ENCODE results near the gene ACACA.

DNA sequence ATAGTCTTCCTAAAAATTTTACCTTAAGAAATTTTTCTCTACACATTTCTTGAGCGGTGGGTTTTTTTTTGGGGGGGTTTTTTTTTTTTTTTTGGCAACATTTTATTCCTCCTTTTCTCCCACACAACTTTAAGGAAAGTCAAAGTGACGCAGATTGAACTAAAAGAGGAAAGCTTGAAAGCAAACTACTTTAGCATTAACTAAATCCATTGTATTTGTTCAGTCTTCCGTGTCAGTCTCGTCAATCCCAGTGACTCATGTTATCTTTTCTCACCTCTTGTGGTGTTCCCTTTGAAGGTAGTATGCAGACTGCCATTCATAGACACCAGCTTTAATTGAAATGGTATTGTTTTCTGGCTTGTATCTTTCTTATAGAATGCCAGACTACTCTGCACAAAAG lies 39.4 kb upstream of the ACACA start:
- TF ChIP-seq, protein P1, sequence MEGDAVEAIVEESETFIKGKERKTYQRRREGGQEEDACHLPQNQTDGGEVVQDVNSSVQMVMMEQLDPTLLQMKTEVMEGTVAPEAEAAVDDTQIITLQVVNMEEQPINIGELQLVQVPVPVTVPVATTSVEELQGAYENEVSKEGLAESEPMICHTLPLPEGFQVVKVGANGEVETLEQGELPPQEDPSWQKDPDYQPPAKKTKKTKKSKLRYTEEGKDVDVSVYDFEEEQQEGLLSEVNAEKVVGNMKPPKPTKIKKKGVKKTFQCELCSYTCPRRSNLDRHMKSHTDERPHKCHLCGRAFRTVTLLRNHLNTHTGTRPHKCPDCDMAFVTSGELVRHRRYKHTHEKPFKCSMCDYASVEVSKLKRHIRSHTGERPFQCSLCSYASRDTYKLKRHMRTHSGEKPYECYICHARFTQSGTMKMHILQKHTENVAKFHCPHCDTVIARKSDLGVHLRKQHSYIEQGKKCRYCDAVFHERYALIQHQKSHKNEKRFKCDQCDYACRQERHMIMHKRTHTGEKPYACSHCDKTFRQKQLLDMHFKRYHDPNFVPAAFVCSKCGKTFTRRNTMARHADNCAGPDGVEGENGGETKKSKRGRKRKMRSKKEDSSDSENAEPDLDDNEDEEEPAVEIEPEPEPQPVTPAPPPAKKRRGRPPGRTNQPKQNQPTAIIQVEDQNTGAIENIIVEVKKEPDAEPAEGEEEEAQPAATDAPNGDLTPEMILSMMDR (IDR thresholded peaks at IDR 0.05): no peak
- TF ChIP-seq EZH2 (IDR thresholded peaks at IDR 0.05; ENCODE audit: borderline replicate concordance, insufficient read depth, low read depth, low read length, poor library complexity, severe bottlenecking): no peak

Measured in B cell (primary cell).